Measurements from ENCODE around the gene POLD3. TPM values are rescaled to one million over a fixed set of nuclear protein-coding genes. Genes with fewer than 3 reads are reported as not detected.

POLD3 gene
- total RNA-seq, 1 donor from 2014 or later = 12.8 TPM

- H3K4me3 Mint-ChIP-seq (ENCODE audit: unreplicated experiment) = no peak overlapping the region
- peaks cover under 1% of the 10 kb centered on the region for H3K36me3 Mint-ChIP-seq (ENCODE audit: unreplicated experiment)
- no peak for TF ChIP-seq CTCF (IDR thresholded peaks at IDR 0.05)
- no peaks in the 10 kb centered on the region for H3K27me3 Mint-ChIP-seq (ENCODE audit: unreplicated experiment)
- no peak overlapping the region for H3K27ac Mint-ChIP-seq (ENCODE audit: unreplicated experiment)
- no peaks in the 10 kb centered on the region for H3K4me1 Mint-ChIP-seq (ENCODE audit: unreplicated experiment)
- H3K9me3 Mint-ChIP-seq (ENCODE audit: unreplicated experiment) = no peaks in the 10 kb centered on the region
- no peak for DNase-seq (ENCODE audit: extremely low spot score, unreplicated experiment)
Observed at GRCh38 chr11:74646954-74647353, 54.6 kb downstream of the POLD3 start.

DNA sequence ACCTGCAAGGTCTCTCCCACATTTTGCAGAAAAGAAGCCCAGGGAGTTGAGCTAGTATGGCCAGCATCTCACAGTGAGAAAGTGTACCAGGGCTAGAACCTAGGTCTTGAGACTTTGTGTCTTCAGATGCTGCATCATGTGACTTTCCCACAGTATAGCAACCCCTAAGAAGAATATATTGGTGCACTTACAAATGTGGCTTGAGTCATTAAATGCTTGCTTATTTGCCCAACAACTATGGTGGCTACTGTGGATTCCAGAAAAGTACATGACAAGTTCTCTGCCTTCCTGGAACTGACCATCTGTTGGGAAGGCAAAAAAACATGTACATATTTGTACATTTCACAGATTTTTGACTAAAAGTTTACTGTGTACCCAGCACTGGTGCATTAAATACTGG lies 55.0 kb downstream of the POLD3 start:
- no peak overlapping the region for H3K4me3 Mint-ChIP-seq (ENCODE audit: unreplicated experiment)
- no peaks in the 10 kb centered on the region for H3K9me3 Mint-ChIP-seq (ENCODE audit: unreplicated experiment)
- H3K27me3 Mint-ChIP-seq (ENCODE audit: unreplicated experiment) = no peaks in the 10 kb centered on the region
- no peak for DNase-seq (ENCODE audit: extremely low spot score, unreplicated experiment)
- H3K27ac Mint-ChIP-seq (ENCODE audit: unreplicated experiment) = no peak overlapping the region
- no peaks in the 10 kb centered on the region for H3K36me3 Mint-ChIP-seq (ENCODE audit: unreplicated experiment)
- no peak for TF ChIP-seq CTCF (IDR thresholded peaks at IDR 0.05)
- no peaks in the 10 kb centered on the region for H3K4me1 Mint-ChIP-seq (ENCODE audit: unreplicated experiment)

GRCh38 chr11:74647831-74648230 lies 55.4 kb downstream of the POLD3 start:
- H3K27ac Mint-ChIP-seq (ENCODE audit: unreplicated experiment) = no peak overlapping the region
- no peak for DNase-seq (ENCODE audit: extremely low spot score, unreplicated experiment)
- no peak overlapping the region for H3K4me3 Mint-ChIP-seq (ENCODE audit: unreplicated experiment)
- H3K4me1 Mint-ChIP-seq (ENCODE audit: unreplicated experiment) = no peaks in the 10 kb centered on the region
- peaks cover 1% of the 10 kb centered on the region for H3K36me3 Mint-ChIP-seq (ENCODE audit: unreplicated experiment)
- H3K9me3 Mint-ChIP-seq (ENCODE audit: unreplicated experiment) = no peaks in the 10 kb centered on the region
- no peak for TF ChIP-seq CTCF (IDR thresholded peaks at IDR 0.05)
- no peaks in the 10 kb centered on the region for H3K27me3 Mint-ChIP-seq (ENCODE audit: unreplicated experiment)

GRCh38 chr11:74648894-74649293 lies 56.5 kb downstream of the POLD3 start:
- H3K4me3 Mint-ChIP-seq (ENCODE audit: unreplicated experiment) = no peak overlapping the region
- H3K27me3 Mint-ChIP-seq (ENCODE audit: unreplicated experiment) = no peaks in the 10 kb centered on the region
- no peaks in the 10 kb centered on the region for H3K4me1 Mint-ChIP-seq (ENCODE audit: unreplicated experiment)
- no peak for DNase-seq (ENCODE audit: extremely low spot score, unreplicated experiment)
- no peaks in the 10 kb centered on the region for H3K9me3 Mint-ChIP-seq (ENCODE audit: unreplicated experiment)
- no peak overlapping the region for H3K27ac Mint-ChIP-seq (ENCODE audit: unreplicated experiment)
- TF ChIP-seq CTCF (IDR thresholded peaks at IDR 0.05) = no peak
- H3K36me3 Mint-ChIP-seq (ENCODE audit: unreplicated experiment) = peaks cover 5% of the 10 kb centered on the region

DNA sequence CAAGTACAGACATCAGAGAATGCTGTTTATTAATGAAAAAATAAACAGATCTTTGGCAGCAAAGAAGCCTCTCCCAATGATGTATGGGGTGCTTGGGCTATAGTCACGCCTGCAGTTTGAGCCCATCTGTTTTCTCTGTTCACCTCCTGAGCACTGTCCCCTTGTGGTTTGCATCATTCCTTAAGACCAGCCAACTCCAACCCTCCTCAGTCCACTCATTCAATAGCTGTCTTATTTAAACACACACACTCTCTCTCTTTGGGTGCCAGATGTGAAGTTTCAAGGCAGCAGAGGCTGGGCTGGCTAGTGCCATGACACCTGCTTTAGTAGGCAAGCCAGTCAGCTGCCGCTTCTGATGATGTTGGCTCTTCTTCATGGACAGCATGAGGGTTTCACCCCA lies 58.1 kb downstream of the POLD3 start:
- no peaks in the 10 kb centered on the region for H3K4me1 Mint-ChIP-seq (ENCODE audit: unreplicated experiment)
- no peak for TF ChIP-seq CTCF (IDR thresholded peaks at IDR 0.05)
- no peak for DNase-seq (ENCODE audit: extremely low spot score, unreplicated experiment)

More for the DNA sequence above, 58.1 kb downstream of the POLD3 start:
- no peak overlapping the region for H3K27ac Mint-ChIP-seq (ENCODE audit: unreplicated experiment)
- H3K36me3 Mint-ChIP-seq (ENCODE audit: unreplicated experiment) = peaks cover 8% of the 10 kb centered on the region
- no peak overlapping the region for H3K4me3 Mint-ChIP-seq (ENCODE audit: unreplicated experiment)
- no peaks in the 10 kb centered on the region for H3K27me3 Mint-ChIP-seq (ENCODE audit: unreplicated experiment)
- H3K9me3 Mint-ChIP-seq (ENCODE audit: unreplicated experiment) = no peaks in the 10 kb centered on the region

All from osteocyte (in vitro differentiated cells).